DND-41 (cell line): ENCODE results near the gene PCK2.

ENCODE experiments used
- EZH2 ChIP-seq: IDR thresholded peaks from 3 replicates; pipeline ENCODE4 v1.6.1; 2012; ENCODE audit warnings: borderline replicate concordance, low read depth, mild to moderate bottlenecking, moderate library complexity, low read length, inconsistent platforms; ENCODE audit not compliant: severe bottlenecking
- TF ChIP-seq, protein P1 (sequence below): IDR thresholded peaks from 2 replicates; pipeline ENCODE4 v1.5.1; 2012; ENCODE audit warnings: borderline replicate concordance, low read length, moderate library complexity, mild to moderate bottlenecking; ENCODE audit not compliant: poor library complexity, severe bottlenecking; ENCODE audit errors: extremely low read depth

- TF ChIP-seq, protein P1, sequence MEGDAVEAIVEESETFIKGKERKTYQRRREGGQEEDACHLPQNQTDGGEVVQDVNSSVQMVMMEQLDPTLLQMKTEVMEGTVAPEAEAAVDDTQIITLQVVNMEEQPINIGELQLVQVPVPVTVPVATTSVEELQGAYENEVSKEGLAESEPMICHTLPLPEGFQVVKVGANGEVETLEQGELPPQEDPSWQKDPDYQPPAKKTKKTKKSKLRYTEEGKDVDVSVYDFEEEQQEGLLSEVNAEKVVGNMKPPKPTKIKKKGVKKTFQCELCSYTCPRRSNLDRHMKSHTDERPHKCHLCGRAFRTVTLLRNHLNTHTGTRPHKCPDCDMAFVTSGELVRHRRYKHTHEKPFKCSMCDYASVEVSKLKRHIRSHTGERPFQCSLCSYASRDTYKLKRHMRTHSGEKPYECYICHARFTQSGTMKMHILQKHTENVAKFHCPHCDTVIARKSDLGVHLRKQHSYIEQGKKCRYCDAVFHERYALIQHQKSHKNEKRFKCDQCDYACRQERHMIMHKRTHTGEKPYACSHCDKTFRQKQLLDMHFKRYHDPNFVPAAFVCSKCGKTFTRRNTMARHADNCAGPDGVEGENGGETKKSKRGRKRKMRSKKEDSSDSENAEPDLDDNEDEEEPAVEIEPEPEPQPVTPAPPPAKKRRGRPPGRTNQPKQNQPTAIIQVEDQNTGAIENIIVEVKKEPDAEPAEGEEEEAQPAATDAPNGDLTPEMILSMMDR, result no peak
- TF ChIP-seq EZH2, result no peak
Measured at GRCh38 chr14:24136684-24137528, 42.8 kb downstream of the PCK2 start.
